OCI-LY7 (cell line): ENCODE data around the gene RRBP1. TPM values are rescaled to one million over a fixed set of nuclear protein-coding genes. Genes with fewer than 3 reads are reported as not detected.
"Not testable (repeated sequence)": the region's sequence is repeated elsewhere in the genome, so short reads cannot be mapped to it uniquely, and the experiment has no call there.

Experiments used
- BruUV-seq: library from RNA; stranded (reverse); fragments of 400-500 nt; replicated peaks from 2 replicates; lab custom pipeline; 2021; lab: Mats Ljungman, UMichigan
- CTCF ChIA-PET: fragments of 300-600 bp; sonication (Branson Sonifier 250); formaldehyde crosslinking; loops from one replicate; lab custom pipeline; 2022; ENCODE audit warnings: antibody characterized with exemption; ENCODE audit not compliant: unreplicated experiment; lab: Charles Lee
- POLR2A ChIA-PET: fragments of 300-600 bp; sonication (Branson Sonifier 250); formaldehyde crosslinking; loops from one replicate; lab custom pipeline; 2022; ENCODE audit warnings: antibody characterized with exemption; lab: Charles Lee
- DNase-seq: peaks from one replicate; pipeline ENCODE4 v3.0.0-alpha.2; 2015; ENCODE audit warnings: low spot score
- H2AFZ ChIP-seq: fragments of 200-600 bp; sonication (generic), shearing (Covaris generic); 2 replicates; pipeline ENCODE4 v1.6.1; 2014; ENCODE audit warnings: mild to moderate bottlenecking, antibody characterized with exemption, low read length, moderate library complexity
- H3K27ac ChIP-seq: fragments of 200-600 bp; sonication (generic); 2 replicates; pipeline ENCODE4 v1.5.1; 2014; ENCODE audit warnings: mixed run types, low read depth, mild to moderate bottlenecking, moderate library complexity, low read length, inconsistent platforms; ENCODE audit not compliant: poor library complexity, severe bottlenecking
- H3K36me3 ChIP-seq: fragments of 200-600 bp; sonication (generic); 2 replicates; pipeline ENCODE4 v1.6.1; 2014; ENCODE audit warnings: mild to moderate bottlenecking, antibody characterized with exemption, low read length, moderate library complexity, mixed read lengths; ENCODE audit not compliant: insufficient read depth
- H3K4me1 ChIP-seq: fragments of 200-600 bp; sonication (generic); 2 replicates; pipeline ENCODE4 v1.5.1; 2014; ENCODE audit warnings: mild to moderate bottlenecking, low read length; ENCODE audit not compliant: insufficient read depth, poor library complexity, severe bottlenecking
- H3K4me2 ChIP-seq: fragments of 200-600 bp; sonication (generic); 2 replicates; pipeline ENCODE4 v1.6.1; 2014; ENCODE audit warnings: mild to moderate bottlenecking, low read length
- H3K4me3 ChIP-seq: fragments of 200-600 bp; sonication (generic); 2 replicates; pipeline ENCODE4 v1.5.1; 2014; ENCODE audit warnings: mild to moderate bottlenecking, low read depth, low read length; ENCODE audit not compliant: poor library complexity, severe bottlenecking
- H3K79me2 ChIP-seq: fragments of 200-600 bp; sonication (generic); 2 replicates; pipeline ENCODE4 v1.6.1; 2016; ENCODE audit warnings: low read depth, mild to moderate bottlenecking, low read length, moderate library complexity, mixed read lengths; ENCODE audit not compliant: insufficient read depth
- H3K9me2 ChIP-seq: fragments of 200-600 bp; sonication (generic); 2 replicates; pipeline ENCODE4 v1.6.1; 2016; ENCODE audit warnings: mild to moderate bottlenecking, low read length, mixed read lengths; ENCODE audit not compliant: insufficient read depth
- H3K9me3 ChIP-seq: fragments of 200-600 bp; sonication (generic); 2 replicates; pipeline ENCODE4 v1.6.1; 2014; ENCODE audit warnings: mild to moderate bottlenecking, mixed run types, low read length, mixed read lengths
- H4K20me1 ChIP-seq: fragments of 200-600 bp; sonication (generic); 2 replicates; pipeline ENCODE4 v1.6.1; 2014; ENCODE audit warnings: mild to moderate bottlenecking, antibody characterized with exemption, low read length, moderate library complexity, mixed read lengths; ENCODE audit not compliant: insufficient read depth
- CTCF ChIP-seq: fragments of 200-600 bp; sonication (generic); conservative IDR thresholded peaks from 2 replicates; pipeline ENCODE4 v1.5.1; 2014; ENCODE audit warnings: mild to moderate bottlenecking, antibody characterized with exemption, low read length, moderate library complexity, mixed read lengths
- EZH2phosphoT487 ChIP-seq: fragments of 200-600 bp; sonication (generic); IDR thresholded peaks from 2 replicates; pipeline ENCODE4 v1.6.1; 2018; ENCODE audit warnings: low read depth, borderline replicate concordance, mild to moderate bottlenecking, mixed run types, antibody characterized with exemption, low read length, moderate library complexity, mixed read lengths
- intact Hi-C: fragments of 100-400 bp; cut with micrococcal nuclease; formaldehyde crosslinking; loops from one replicate; pipeline ENCODE4 v1.10.0; 2022; ENCODE audit not compliant: unreplicated experiment
- total RNA-seq, 2 experiments: library from RNA; depleted of rRNA in 1 of 2; stranded (reverse); fragments of >200 nt in 1 of 2; shearing (Covaris generic) in 1 of 2; gene quantifications; 2 replicates each; pipeline ENCODE4 v1.2.3, GENCODE V29; 2014 to 2022

The RRBP1 gene
- total RNA-seq, 2 experiments from 2014 or later: 13.6 to 46.3 TPM

- Histone ChIP-seq H3K9me2 (no peaks in the 10 kb centered on the region), H3K27ac (no peak overlapping the region), H3K79me2 (no peaks in the 10 kb centered on the region), H3K36me3 (peaks cover 27% of the 10 kb centered on the region), H2AFZ (no peak overlapping the region), H4K20me1 (no peaks in the 10 kb centered on the region), H3K4me2 (no peak overlapping the region), H3K4me1 (peaks cover 4% of the 10 kb centered on the region), H3K9me3 (peaks cover 8% of the 10 kb centered on the region; the same call in 1 of the 2 replicates), H3K4me3 (no peak overlapping the region)
- DNase-seq: no peak
- POLR2A ChIA-PET: interaction anchor here (0.7 kb wide), 1 partner anchor 50 kb away, joined by 4 read pairs; no protein-coding TSS in a partner anchor
- BruUV-seq: no TSS peak
- CTCF ChIA-PET: no interaction called here
- TF ChIP-seq CTCF (no peak), EZH2phosphoT487 (no peak)
- intact Hi-C loops: no loop called here
These were observed 21.4 kb downstream of the RRBP1 start for GRCh38 chr20:17660667-17661066.

GRCh38 chr20:17659801-17660200 lies 22.2 kb downstream of the RRBP1 start:
- 0 out of 2 replicates have a peak, but pooled peaks have one; percentile 27 for TF ChIP-seq CTCF
- no peak for TF ChIP-seq EZH2phosphoT487
- BruUV-seq: TSS peak; percentile 89
- Histone ChIP-seq H3K79me2 (no peaks in the 10 kb centered on the region), H2AFZ (no peak overlapping the region), H3K4me2 (no peak overlapping the region), H3K9me3 (peaks cover 8% of the 10 kb centered on the region; the same call in 1 of the 2 replicates), H3K4me3 (no peak overlapping the region), H3K36me3 (peaks cover 27% of the 10 kb centered on the region), H4K20me1 (no peaks in the 10 kb centered on the region), H3K4me1 (peaks cover 4% of the 10 kb centered on the region), H3K9me2 (no peaks in the 10 kb centered on the region), H3K27ac (no peak overlapping the region)
- intact Hi-C loops: no loop called here
- no peak for DNase-seq
- ChIA-PET POLR2A (no interaction called here), CTCF (no interaction called here)

DNA sequence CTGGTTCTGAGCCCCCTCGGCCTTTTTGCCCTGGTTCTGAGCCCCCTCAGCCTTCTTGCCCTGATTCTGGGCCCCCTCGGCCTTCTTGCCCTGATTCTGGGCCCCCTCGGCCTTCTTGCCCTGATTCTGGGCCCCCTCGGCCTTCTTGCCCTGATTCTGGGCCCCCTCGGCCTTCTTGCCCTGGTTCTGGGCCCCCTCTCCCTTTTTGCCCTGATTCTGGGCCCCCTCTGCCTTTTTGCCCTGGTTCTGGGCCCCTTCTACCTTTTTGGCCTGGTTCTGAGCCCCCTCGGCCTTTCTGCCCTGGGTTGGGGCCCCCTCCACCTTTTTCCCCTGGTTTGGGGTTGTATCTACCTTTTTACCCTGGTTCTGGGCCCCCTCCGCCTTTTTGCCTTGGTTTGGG lies 22.7 kb downstream of the RRBP1 start:
- H3K9me2 ChIP-seq, H3K4me2 ChIP-seq, DNase-seq, CTCF ChIA-PET, BruUV-seq, H3K4me1 ChIP-seq, H3K4me3 ChIP-seq, H3K79me2 ChIP-seq, H3K27ac ChIP-seq, H2AFZ ChIP-seq, H4K20me1 ChIP-seq, H3K9me3 ChIP-seq, POLR2A ChIA-PET, intact Hi-C loops: not testable (repeated sequence)
- peaks cover 27% of the 10 kb centered on the region for H3K36me3 ChIP-seq
